ENCODE results near the gene LAGE3.

- TF ChIP-seq REST (IDR thresholded peaks at IDR 0.05; ENCODE audit: insufficient replicate concordance, low read depth) = no peak
- TF ChIP-seq CTCF (IDR thresholded peaks at IDR 0.05; ENCODE audit: insufficient read depth, low read length) = no peak
- TF ChIP-seq POLR2AphosphoS5 (IDR thresholded peaks at IDR 0.05; ENCODE audit: low read depth) = 0 out of 2 replicates have a peak, but pooled peaks have one; percentile 6
- no peak for TF ChIP-seq GABPA (IDR thresholded peaks at IDR 0.05; ENCODE audit: low read depth)
- no peak for TF ChIP-seq SPI1 (IDR thresholded peaks at IDR 0.05; ENCODE audit: borderline replicate concordance, low read depth)
Observed at GRCh38 chrX:154436374-154436982, 42.6 kb downstream of the LAGE3 start.

All from HL-60 (cell line).